NCI-H2196 (cell line): ENCODE data around the gene SFT2D2.
A peak's percentile ranks its signal among the peaks of the same experiment; 100 is the strongest.

ENCODE experiments used
- DNase-seq: peaks from one replicate; lab custom pipeline; 2025; ENCODE audit not compliant: unreplicated experiment; lab: John Stamatoyannopoulos, UW

Gene SFT2D2

GRCh38 chr1:168263130-168263529 is 37.3 kb downstream of the SFT2D2 start:
- DNase-seq = no peak

DNA sequence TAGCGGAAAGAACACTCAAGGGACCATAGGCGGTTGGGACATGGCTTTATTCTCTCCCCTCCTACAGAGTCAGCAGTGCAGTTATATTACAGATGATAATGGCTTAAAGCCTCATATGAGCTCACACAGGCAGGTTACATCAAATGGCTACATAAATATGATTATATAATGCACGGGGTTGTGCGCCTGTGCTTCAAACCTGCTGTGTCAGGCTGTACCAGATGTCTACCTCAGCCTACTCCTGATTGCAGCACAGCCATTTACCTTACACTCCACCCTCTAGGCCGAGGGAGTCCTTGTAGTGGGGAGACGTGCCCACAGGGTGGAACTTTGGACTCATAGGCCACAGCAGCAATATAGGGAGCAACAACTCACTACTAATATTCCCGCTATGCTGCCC is 38.5 kb downstream of the SFT2D2 start:
- no peak for DNase-seq

DNA sequence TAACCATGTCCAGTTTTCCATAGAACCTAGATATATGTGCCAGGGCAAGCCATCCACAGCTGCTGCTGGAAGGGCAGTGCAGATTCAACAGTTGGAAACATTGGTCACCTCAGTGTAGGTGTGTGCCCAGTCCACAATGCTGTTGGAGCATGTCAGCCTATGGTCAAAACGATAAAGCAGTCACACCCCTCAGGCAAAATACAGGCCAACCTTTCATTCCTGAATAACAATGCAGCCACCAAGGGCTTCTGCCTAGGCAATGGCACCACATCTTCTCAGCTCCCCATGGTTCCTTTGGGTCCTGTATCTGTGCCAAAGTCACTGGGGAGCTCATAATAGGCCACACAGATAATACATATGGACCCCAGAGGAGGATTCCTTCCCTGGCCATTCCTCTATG is 39.8 kb downstream of the SFT2D2 start:
- DNase-seq = no peak

DNA sequence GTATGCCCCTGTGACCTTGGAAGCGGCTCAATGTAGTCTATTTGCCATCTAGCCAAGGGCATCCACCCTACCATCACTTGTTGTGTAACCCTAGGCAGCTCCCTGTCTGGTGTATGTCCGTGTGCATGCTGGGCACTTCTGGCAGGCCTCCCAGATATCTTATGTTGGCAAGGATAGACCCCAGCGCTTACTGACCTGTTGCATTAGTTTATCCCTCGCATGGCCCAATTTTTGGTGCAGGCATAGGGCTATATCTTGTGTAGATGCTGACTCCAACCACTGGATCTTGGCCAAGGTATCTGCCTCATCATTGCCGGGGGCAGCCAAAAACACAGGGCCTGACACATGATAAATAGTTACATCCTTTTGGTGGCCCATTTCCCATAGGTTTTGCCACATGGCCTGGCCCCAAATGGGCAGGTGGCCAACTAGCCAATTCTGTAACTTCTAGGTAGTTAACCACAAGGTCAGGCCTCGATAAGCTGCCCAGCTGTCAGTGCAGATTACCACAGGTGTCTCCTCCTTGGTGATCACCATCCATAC is 40.9 kb downstream of the SFT2D2 start:
- DNase-seq = peak; percentile 30

- no peak for DNase-seq
Measured at GRCh38 chr1:168271636-168272035, 45.8 kb downstream of the SFT2D2 start.

DNA sequence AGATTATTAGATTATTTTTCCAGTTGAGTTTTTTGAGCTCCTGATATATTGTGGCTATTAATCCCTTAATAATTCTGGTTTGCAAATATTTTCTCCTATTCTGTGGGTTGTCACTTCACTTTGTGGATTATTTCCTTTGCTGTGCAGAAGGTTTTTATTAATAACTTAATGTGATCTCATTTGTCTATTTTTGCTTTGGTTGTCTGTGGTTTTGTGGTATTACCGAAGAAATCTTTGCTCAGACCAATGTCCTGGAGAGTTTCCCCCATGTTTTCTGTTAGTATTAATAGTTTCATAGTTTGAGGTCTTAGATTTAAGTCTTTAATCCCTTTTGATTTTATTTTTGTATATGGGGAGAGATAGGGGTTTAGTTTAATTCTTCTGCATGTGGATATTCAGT is 47.8 kb downstream of the SFT2D2 start:
- DNase-seq = no peak

DNA sequence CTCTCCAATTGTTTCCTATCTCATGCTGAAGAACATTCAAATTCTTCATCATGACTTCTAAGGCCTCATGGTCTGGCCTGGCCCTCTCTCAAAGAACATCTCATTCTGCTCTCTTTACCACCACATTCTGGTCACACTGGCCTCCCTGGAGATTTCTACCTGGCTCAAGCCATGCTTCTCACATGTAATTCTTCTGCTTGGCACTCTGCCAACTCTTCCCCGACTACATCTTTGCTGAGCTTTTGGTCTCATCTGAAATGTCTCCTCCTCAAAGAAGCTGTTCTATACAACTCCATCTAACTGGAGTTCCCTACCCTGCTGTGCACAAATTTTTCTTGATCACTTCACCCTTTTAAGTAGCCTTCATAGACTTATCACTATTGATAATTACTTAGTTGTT is 53.4 kb downstream of the SFT2D2 start:
- DNase-seq = no peak

GRCh38 chr1:168280296-168280927 is 54.6 kb downstream of the SFT2D2 start, which contains the start of gene TBX19:
TSS of gene TBX19 (plus strand) at chr1:168280877. CDS start at chr1:168281091, 214 bp downstream.
- DNase-seq = no peak

DNA sequence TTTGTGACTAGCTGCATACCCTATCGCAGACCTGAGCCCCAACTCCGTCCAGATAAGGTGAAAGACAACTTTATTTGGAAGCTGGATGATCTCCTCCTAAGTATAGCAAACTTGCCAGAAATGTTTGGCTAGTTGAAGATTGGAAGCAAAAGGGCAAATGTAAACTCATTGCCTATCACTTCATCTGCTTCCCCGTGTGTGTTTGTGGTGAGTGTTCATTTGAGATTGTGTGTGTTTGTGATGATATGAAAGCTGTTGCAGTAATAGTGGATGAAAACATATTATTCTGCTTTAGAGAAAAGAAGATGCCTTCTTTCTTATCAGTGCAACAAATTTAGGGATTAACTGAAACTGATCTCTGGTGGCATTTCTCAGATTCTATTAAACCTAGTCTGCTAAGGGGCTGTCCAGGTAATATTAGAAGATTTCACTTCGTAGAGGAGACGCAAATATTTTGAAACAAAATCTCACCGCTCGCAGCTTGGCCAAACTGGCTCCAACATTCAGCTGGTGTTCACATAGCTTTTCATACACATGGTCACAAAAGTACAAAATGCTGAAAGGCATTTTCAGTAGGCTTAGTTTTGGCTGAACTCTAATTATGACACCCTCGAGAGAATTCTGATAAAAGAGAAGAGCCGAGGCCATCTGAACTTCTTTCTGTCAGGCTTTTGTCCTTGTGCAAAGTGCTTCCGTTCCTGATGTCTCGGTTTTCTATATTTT is 56.0 kb downstream of the SFT2D2 start:
- DNase-seq = no peak

DNA sequence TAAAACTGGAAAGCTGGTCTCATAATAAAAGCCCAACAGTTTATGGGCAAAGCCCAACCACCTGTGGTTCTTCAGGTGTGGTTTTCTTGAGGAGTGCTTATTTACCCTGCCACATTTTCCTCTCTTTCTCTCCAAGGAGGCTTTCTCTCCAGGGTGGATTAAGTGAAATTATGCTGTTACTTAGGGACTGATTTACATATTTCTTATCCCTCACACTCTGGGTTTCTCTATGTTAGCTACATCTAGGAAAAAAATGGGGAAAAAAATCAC is 59.7 kb downstream of the SFT2D2 start:
- no peak for DNase-seq

DNA sequence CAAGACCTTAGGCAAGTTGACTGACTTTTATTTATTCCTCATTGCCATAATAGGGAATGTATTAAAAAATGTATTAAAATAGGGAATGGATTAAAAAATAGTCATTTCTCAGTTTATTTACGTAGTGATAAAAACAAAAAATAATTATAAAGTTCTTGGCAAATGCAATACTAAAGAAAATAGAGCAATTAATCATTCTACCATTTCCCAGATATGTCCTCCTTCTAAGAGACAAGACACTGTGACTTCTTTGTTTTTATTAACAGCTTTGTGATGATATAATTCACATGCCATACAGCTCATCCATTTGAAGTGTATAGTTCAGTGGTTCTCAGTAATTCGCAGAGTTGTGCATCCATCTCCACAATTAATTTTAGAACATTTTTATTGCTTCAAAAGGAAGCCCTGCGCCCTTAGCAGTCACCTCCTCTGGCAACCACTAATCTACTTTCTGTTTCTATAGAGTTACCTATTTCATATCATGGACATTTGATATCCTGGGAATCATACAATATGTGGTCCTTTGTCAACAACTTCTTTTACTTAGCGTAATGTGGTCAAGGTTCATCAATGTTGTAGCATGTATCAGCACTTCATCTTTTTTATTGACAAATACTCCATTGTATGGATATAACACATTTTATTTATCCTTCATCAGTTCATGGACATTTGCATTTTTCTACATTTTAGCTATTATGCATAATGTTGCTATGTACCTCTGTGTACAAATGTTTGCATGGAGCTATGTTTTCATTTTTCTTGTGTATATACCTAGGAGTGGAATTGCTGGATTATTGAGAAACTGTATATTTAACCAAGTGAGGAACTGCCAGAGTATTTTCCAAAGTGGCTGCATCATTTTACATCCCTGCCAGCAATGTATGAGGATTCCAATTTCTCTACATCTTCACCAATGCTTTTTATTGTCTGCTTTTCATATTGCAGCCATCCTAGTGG is 60.4 kb downstream of the SFT2D2 start:
- DNase-seq = no peak

DNA sequence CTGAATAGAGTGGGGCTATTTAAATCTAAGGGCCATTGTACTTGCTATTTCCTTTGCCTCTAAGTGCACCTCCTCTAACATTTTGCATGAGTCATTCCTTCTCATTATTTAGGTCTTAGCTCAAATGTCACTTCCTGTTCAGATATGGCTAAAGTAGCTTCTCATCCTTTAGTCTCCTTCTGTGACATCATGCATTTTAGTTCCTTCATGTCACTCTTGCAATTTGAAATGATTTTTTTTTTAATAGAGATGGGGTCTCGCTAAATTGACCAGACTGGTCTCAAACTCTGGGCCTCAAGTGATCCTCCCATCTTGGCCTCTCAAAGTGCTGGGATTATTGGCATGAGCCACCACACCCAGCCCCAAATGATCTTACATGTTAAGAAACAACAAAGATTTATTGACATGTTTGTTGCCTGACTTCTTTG is 61.4 kb downstream of the SFT2D2 start:
- DNase-seq = no peak

GRCh38 chr1:168288311-168289052 is 62.7 kb downstream of the SFT2D2 start:
- no peak for DNase-seq

- no peak for DNase-seq
Measured at GRCh38 chr1:168291222-168291837, 65.5 kb downstream of the SFT2D2 start.

- DNase-seq = no peak
Measured at GRCh38 chr1:168293356-168293755, 67.6 kb downstream of the SFT2D2 start.

GRCh38 chr1:168295411-168296114 is 69.8 kb downstream of the SFT2D2 start:
- DNase-seq = no peak

DNA sequence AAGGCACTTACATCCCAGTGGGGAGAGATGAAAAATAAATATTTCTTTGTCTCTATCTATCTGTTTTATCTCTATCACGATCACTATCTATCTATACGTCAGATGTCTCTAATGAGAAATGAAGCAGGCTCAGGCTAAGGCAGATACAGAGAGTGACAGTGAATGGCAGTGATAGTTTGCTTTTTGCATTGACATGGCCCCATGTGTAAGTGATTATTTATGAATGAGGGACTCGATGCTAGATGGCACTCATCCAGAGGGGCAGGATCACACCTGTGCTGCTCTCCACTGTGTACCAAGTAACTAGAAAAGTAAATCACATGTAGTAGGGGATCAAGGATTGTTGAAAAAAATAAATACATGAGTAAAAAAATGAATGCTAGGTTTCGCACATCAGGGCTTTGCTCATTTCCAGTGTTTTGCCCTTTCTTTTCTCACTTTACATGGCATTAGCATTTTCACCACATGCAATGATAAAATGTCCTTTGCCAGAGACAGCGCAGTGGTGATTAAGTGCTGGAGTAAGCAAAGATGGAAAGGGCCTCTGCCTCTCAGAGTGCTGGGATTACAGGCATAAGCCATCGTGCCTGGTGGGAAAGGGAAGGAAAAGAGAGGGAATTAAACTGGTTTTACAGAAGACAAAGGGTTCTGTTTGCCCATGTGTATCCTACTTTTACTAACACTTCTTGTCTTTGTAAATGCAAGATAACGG is 71.4 kb downstream of the SFT2D2 start:
- no peak for DNase-seq

DNA sequence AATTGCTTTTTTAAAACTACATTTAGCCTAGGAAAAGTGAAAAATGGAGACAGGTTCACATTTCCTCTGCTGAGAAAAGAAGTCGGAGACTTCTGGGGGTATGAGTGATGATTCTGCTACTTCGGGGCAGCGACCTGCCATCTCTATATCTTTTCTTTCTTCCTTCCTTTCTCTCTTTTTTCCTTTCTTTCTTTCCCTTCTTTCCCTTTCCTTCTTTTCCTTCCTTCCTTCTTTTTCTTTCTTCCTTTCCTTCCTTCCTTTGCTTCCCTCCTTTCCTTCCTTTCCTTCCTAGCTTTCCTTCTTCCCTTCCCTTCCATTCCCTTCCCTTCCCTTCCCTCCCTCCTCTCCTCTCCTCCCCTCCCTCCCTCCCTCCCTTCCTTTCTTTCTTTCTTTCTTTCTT is 72.6 kb downstream of the SFT2D2 start:
- DNase-seq = no peak

- no peak for DNase-seq
Measured at GRCh38 chr1:168300626-168301025, 74.8 kb downstream of the SFT2D2 start.
